ENCODE measurements around the gene GPS1. TPM values are rescaled to one million over a fixed set of nuclear protein-coding genes. Genes with fewer than 3 reads are reported as not detected.

Gene GPS1
- total RNA-seq, 2 experiments from 2014 or later: 92.4 to 106 TPM

- DNase-seq (no peak), ATAC-seq (no peak)
- CTCF ChIA-PET: interaction anchor here (0.9 to 2.4 kb wide), 3 partner anchors 60 to 130 kb away, joined by 3 to 11 read pairs (median 10); partner anchors contain the start of gene NOTUM
- H3K4me3 Mint-ChIP-seq: no peak overlapping the region
- no peak overlapping the region for H3K27ac Mint-ChIP-seq
- H3K9me3 Mint-ChIP-seq (ENCODE audit: low read depth): no peaks in the 10 kb centered on the region
- peaks cover 38% of the 10 kb centered on the region for H3K4me1 Mint-ChIP-seq
- H3K36me3 Mint-ChIP-seq: peaks cover 3% of the 10 kb centered on the region
- no peaks in the 10 kb centered on the region for H3K27me3 Mint-ChIP-seq
Observed at GRCh38 chr17:82024859-82025258, 26.8 kb upstream of the GPS1 start.

- no peak overlapping the region for H3K27ac Mint-ChIP-seq
- H3K4me1 Mint-ChIP-seq: peaks cover 37% of the 10 kb centered on the region
- H3K36me3 Mint-ChIP-seq: peaks cover 3% of the 10 kb centered on the region
- CTCF ChIA-PET: interaction anchor here (0.9 to 2.4 kb wide), 5 partner anchors 11 to 66 kb away, joined by 3 to 10 read pairs (median 4); partner anchors contain the start of genes DCXR, DUS1L and NOTUM
- H3K9me3 Mint-ChIP-seq (ENCODE audit: low read depth): no peaks in the 10 kb centered on the region
- H3K27me3 Mint-ChIP-seq: no peaks in the 10 kb centered on the region
- DNase-seq (no peak), ATAC-seq (no peak)
- H3K4me3 Mint-ChIP-seq: no peak overlapping the region
Observed at GRCh38 chr17:82025401-82026107, 26.1 kb upstream of the GPS1 start.

GRCh38 chr17:82028246-82028645 is 23.5 kb upstream of the GPS1 start:
- no peaks in the 10 kb centered on the region for H3K9me3 Mint-ChIP-seq (ENCODE audit: low read depth)
- CTCF ChIA-PET: interaction anchor here (0.6 to 2.5 kb wide), 6 partner anchors 8 to 344 kb away, joined by 3 to 13 read pairs (median 4); partner anchors contain the start of gene DCXR
- peaks cover 32% of the 10 kb centered on the region for H3K4me1 Mint-ChIP-seq
- H3K27ac Mint-ChIP-seq: no peak overlapping the region
- no peaks in the 10 kb centered on the region for H3K27me3 Mint-ChIP-seq
- ATAC-seq: no peak
- no peak for DNase-seq
- H3K4me3 Mint-ChIP-seq: no peak overlapping the region
- peaks cover 3% of the 10 kb centered on the region for H3K36me3 Mint-ChIP-seq

GRCh38 chr17:82028966-82029365 is 22.7 kb upstream of the GPS1 start:
- peaks cover 29% of the 10 kb centered on the region for H3K4me1 Mint-ChIP-seq
- no peak overlapping the region for H3K4me3 Mint-ChIP-seq
- H3K9me3 Mint-ChIP-seq (ENCODE audit: low read depth): no peaks in the 10 kb centered on the region
- CTCF ChIA-PET: interaction anchor here (0.7 to 4.5 kb wide), 11 partner anchors 8 to 277 kb away, joined by 3 to 56 read pairs (median 11); partner anchors contain the start of genes DCXR and NOTUM
- no peak for DNase-seq
- H3K27me3 Mint-ChIP-seq: no peaks in the 10 kb centered on the region
- peaks cover 3% of the 10 kb centered on the region for H3K36me3 Mint-ChIP-seq
- no peak overlapping the region for H3K27ac Mint-ChIP-seq
- no peak for ATAC-seq

GRCh38 chr17:82029391-82029790 is 22.3 kb upstream of the GPS1 start:
- peaks cover 3% of the 10 kb centered on the region for H3K36me3 Mint-ChIP-seq
- H3K27me3 Mint-ChIP-seq: no peaks in the 10 kb centered on the region
- no peaks in the 10 kb centered on the region for H3K9me3 Mint-ChIP-seq (ENCODE audit: low read depth)
- ATAC-seq (no peak), DNase-seq (no peak)
- CTCF ChIA-PET: interaction anchor here (0.7 to 4.5 kb wide), 21 partner anchors 8 to 276 kb away, joined by 3 to 56 read pairs (median 6); partner anchors contain the start of genes DCXR, GPS1, MAFG and NOTUM
- H3K4me1 Mint-ChIP-seq: peaks cover 25% of the 10 kb centered on the region
- no peak overlapping the region for H3K4me3 Mint-ChIP-seq
- H3K27ac Mint-ChIP-seq: no peak overlapping the region

- CTCF ChIA-PET: interaction anchor here (0.5 to 4.5 kb wide), 42 partner anchors 8 to 745 kb away, joined by 3 to 56 read pairs (median 4); partner anchors contain the start of genes DCXR, GPS1, MAFG and NOTUM
- peaks cover 25% of the 10 kb centered on the region for H3K4me1 Mint-ChIP-seq
- no peak overlapping the region for H3K4me3 Mint-ChIP-seq
- ATAC-seq: peak; percentile 2
- no peaks in the 10 kb centered on the region for H3K9me3 Mint-ChIP-seq (ENCODE audit: low read depth)
- DNase-seq: no peak
- H3K27me3 Mint-ChIP-seq: no peaks in the 10 kb centered on the region
- no peak overlapping the region for H3K27ac Mint-ChIP-seq
- H3K36me3 Mint-ChIP-seq: peaks cover 5% of the 10 kb centered on the region
Observed at GRCh38 chr17:82029990-82030469, 21.7 kb upstream of the GPS1 start.

- H3K27me3 Mint-ChIP-seq: no peaks in the 10 kb centered on the region
- peak overlapping the region; percentile 70 for H3K4me3 Mint-ChIP-seq
- ATAC-seq: peak; percentile 71
Observed at GRCh38 chr17:82030470-82031302, 21.0 kb upstream of the GPS1 start.

GRCh38 chr17:82031303-82031884 is 20.3 kb upstream of the GPS1 start, which contains the start of gene RAC3:
Gene RAC3 (plus strand): TSS chr17:82031678. CDS start chr17:82031762, 84 bp downstream.
- H3K27ac Mint-ChIP-seq: peak within 1 kb of the TSS; percentile 59
- no peaks in the 10 kb centered on the region for H3K9me3 Mint-ChIP-seq (ENCODE audit: low read depth)
- H3K27me3 Mint-ChIP-seq: no peaks in the 10 kb centered on the region
- H3K4me3 Mint-ChIP-seq: peak within 1 kb of the TSS; percentile 70
- peaks cover 10% of the 10 kb centered on the region for H3K36me3 Mint-ChIP-seq
- ATAC-seq (peak; percentile 34), DNase-seq (no peak)
- peaks cover 28% of the 10 kb centered on the region for H3K4me1 Mint-ChIP-seq
- CTCF ChIA-PET: interaction anchor here (0.9 to 4.5 kb wide), 9 partner anchors 10 to 169 kb away, joined by 3 to 56 read pairs (median 8); partner anchors contain the start of genes GPS1, NOTUM and RFNG

More at GRCh38 chr17:82030470-82031302, 21.0 kb upstream of the GPS1 start:
- peak; percentile 88 for DNase-seq
- H3K9me3 Mint-ChIP-seq (ENCODE audit: low read depth): no peaks in the 10 kb centered on the region
- peak overlapping the region; percentile 59 for H3K27ac Mint-ChIP-seq
- CTCF ChIA-PET: interaction anchor here (0.5 to 4.5 kb wide), 46 partner anchors 8 to 744 kb away, joined by 3 to 56 read pairs (median 4); partner anchors contain the start of genes DCXR, GPS1, MAFG and NOTUM
- H3K36me3 Mint-ChIP-seq: peaks cover 10% of the 10 kb centered on the region
- peaks cover 28% of the 10 kb centered on the region for H3K4me1 Mint-ChIP-seq

GRCh38 chr17:82031885-82032627 is 19.6 kb upstream of the GPS1 start:
- ATAC-seq (peak; percentile 67), DNase-seq (peak; percentile 66)
- Mint-ChIP-seq H3K36me3 (peaks cover 10% of the 10 kb centered on the region), H3K27me3 (no peaks in the 10 kb centered on the region), H3K9me3 (ENCODE audit: low read depth) (no peaks in the 10 kb centered on the region), H3K4me3 (peak overlapping the region; percentile 9), H3K27ac (no peak overlapping the region), H3K4me1 (peaks cover 26% of the 10 kb centered on the region)
- CTCF ChIA-PET: interaction anchor here (1.0 to 4.5 kb wide), 7 partner anchors 11 to 124 kb away, joined by 3 to 56 read pairs (median 4); no protein-coding TSS in a partner anchor

- peaks cover 10% of the 10 kb centered on the region for H3K36me3 Mint-ChIP-seq
- no peak overlapping the region for H3K27ac Mint-ChIP-seq
- CTCF ChIA-PET: interaction anchor here (1.0 to 4.5 kb wide), 8 partner anchors 11 to 173 kb away, joined by 3 to 56 read pairs (median 4); partner anchors contain the start of genes CENPX and LRRC45
- no peak for ATAC-seq
- no peaks in the 10 kb centered on the region for H3K27me3 Mint-ChIP-seq
- DNase-seq: no peak
- H3K4me3 Mint-ChIP-seq: no peak overlapping the region
- H3K4me1 Mint-ChIP-seq: peaks cover 25% of the 10 kb centered on the region
- no peaks in the 10 kb centered on the region for H3K9me3 Mint-ChIP-seq (ENCODE audit: low read depth)
Observed at GRCh38 chr17:82033359-82034085, 18.2 kb upstream of the GPS1 start.

- peaks cover 10% of the 10 kb centered on the region for H3K36me3 Mint-ChIP-seq
- CTCF ChIA-PET: interaction anchor here (1.2 to 2.1 kb wide), 5 partner anchors 12 to 172 kb away, joined by 3 to 9 read pairs (median 4); partner anchors contain the start of genes CENPX and LRRC45
- no peak overlapping the region for H3K27ac Mint-ChIP-seq
- DNase-seq: no peak
- no peaks in the 10 kb centered on the region for H3K9me3 Mint-ChIP-seq (ENCODE audit: low read depth)
- no peak for ATAC-seq
- no peaks in the 10 kb centered on the region for H3K27me3 Mint-ChIP-seq
- H3K4me1 Mint-ChIP-seq: peaks cover 27% of the 10 kb centered on the region
- no peak overlapping the region for H3K4me3 Mint-ChIP-seq
Observed at GRCh38 chr17:82034371-82035011, 17.2 kb upstream of the GPS1 start.
